ENCODE measurements around the gene LURAP1L. TPM values are rescaled to one million over a fixed set of nuclear protein-coding genes. Genes with fewer than 3 reads are reported as not detected.

The LURAP1L gene
- total RNA-seq: 2.8 and 3.3 TPM in 2 replicates

- DNase-seq (ENCODE audit: low read depth, low spot score): no peak
Observed at GRCh38 chr9:12774861-12775678, at the start of gene LURAP1L. LURAP1L (plus strand) TSS chr9:12775020; CDS start chr9:12775716, 696 bp downstream.

- no peak for DNase-seq (ENCODE audit: low read depth, low spot score)
Observed at GRCh38 chr9:12726795-12727194, 48.0 kb upstream of the LURAP1L start.

- no peak for DNase-seq (ENCODE audit: low read depth, low spot score)
Observed at GRCh38 chr9:12730198-12730597, 44.6 kb upstream of the LURAP1L start.

- no peak for DNase-seq (ENCODE audit: low read depth, low spot score)
Observed at GRCh38 chr9:12730927-12731326, 43.9 kb upstream of the LURAP1L start.

- no peak for DNase-seq (ENCODE audit: low read depth, low spot score)
Observed at GRCh38 chr9:12732971-12733370, 41.8 kb upstream of the LURAP1L start.

GRCh38 chr9:12735665-12736064, 39.2 kb upstream of the LURAP1L start:
- DNase-seq (ENCODE audit: low read depth, low spot score): no peak

GRCh38 chr9:12737871-12738270, 36.9 kb upstream of the LURAP1L start:
- DNase-seq (ENCODE audit: low read depth, low spot score): no peak

- no peak for DNase-seq (ENCODE audit: low read depth, low spot score)
Observed at GRCh38 chr9:12739014-12739652, 35.7 kb upstream of the LURAP1L start.

- no peak for DNase-seq (ENCODE audit: low read depth, low spot score)
Observed at GRCh38 chr9:12740845-12741244, 34.0 kb upstream of the LURAP1L start.

GRCh38 chr9:12748016-12748415, 26.8 kb upstream of the LURAP1L start:
- DNase-seq (ENCODE audit: low read depth, low spot score): no peak

GRCh38 chr9:12748954-12749353, 25.9 kb upstream of the LURAP1L start:
- no peak for DNase-seq (ENCODE audit: low read depth, low spot score)

GRCh38 chr9:12753931-12754330, 20.9 kb upstream of the LURAP1L start:
- DNase-seq (ENCODE audit: low read depth, low spot score): no peak

- DNase-seq (ENCODE audit: low read depth, low spot score): no peak
Observed at GRCh38 chr9:12759761-12760160, 15.1 kb upstream of the LURAP1L start.

- no peak for DNase-seq (ENCODE audit: low read depth, low spot score)
Observed at GRCh38 chr9:12760758-12761157, 14.1 kb upstream of the LURAP1L start.

GRCh38 chr9:12764150-12764549, 10.7 kb upstream of the LURAP1L start:
- no peak for DNase-seq (ENCODE audit: low read depth, low spot score)

- DNase-seq (ENCODE audit: low read depth, low spot score): no peak
Observed at GRCh38 chr9:12765088-12765798, 9.6 kb upstream of the LURAP1L start.

GRCh38 chr9:12766357-12766756, 8.5 kb upstream of the LURAP1L start:
- DNase-seq (ENCODE audit: low read depth, low spot score): no peak

GRCh38 chr9:12770261-12770660, 4.6 kb upstream of the LURAP1L start:
- DNase-seq (ENCODE audit: low read depth, low spot score): no peak

GRCh38 chr9:12771891-12772290, 2.9 kb upstream of the LURAP1L start:
- DNase-seq (ENCODE audit: low read depth, low spot score): no peak

- DNase-seq (ENCODE audit: low read depth, low spot score): no peak
Observed at GRCh38 chr9:12773562-12773961, 1.3 kb upstream of the LURAP1L start.

GRCh38 chr9:12775679-12776512, 1.1 kb downstream of the LURAP1L start:
- no peak for DNase-seq (ENCODE audit: low read depth, low spot score)

Data from pulmonary artery endothelial cell (primary cell).